Measurements from ENCODE around the gene CSTF3.
"Not testable (repeated sequence)": the region's sequence is repeated elsewhere in the genome, so short reads cannot be mapped to it uniquely, and the experiment has no call there.

CSTF3 gene

GRCh38 chr11:33072465-33072864, 88.8 kb downstream of the CSTF3 start:
- DNase-seq, result no peak

- no peak for DNase-seq
Measured at GRCh38 chr11:33068611-33069340, 92.5 kb downstream of the CSTF3 start.

DNA sequence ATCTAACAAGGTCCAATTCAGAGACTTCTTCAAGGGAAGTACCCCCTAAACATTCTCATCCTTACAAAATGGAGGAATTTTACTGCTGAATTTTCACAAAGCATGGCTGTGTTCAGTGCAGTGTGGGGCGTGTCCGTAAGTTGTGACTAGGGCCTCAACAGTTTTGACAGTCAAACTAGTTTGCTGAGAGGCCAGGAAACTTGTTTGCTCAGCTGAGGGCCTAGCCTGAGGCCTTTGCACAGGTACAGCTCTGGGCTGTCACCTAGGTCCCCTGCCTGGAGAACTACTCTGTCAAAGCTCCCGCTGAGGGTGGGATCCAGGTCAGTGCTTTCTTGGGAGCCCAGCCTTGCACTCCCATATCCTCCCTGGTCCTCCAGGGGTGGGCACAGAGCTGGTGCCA, 94.0 kb downstream of the CSTF3 start:
- DNase-seq, result no peak

GRCh38 chr11:33065445-33066178, 95.7 kb downstream of the CSTF3 start:
- DNase-seq, result peak; percentile 42

GRCh38 chr11:33064866-33065265, 96.4 kb downstream of the CSTF3 start:
- DNase-seq, result no peak

GRCh38 chr11:33064033-33064825, 97.1 kb downstream of the CSTF3 start:
- no peak for DNase-seq

GRCh38 chr11:33063326-33063881, 97.9 kb downstream of the CSTF3 start:
- DNase-seq, result no peak

- DNase-seq, result no peak
Measured at GRCh38 chr11:33062137-33062536, 99.1 kb downstream of the CSTF3 start.

GRCh38 chr11:33060271-33060670, 101.0 kb downstream of the CSTF3 start:
- DNase-seq, result peak; percentile 9

DNA sequence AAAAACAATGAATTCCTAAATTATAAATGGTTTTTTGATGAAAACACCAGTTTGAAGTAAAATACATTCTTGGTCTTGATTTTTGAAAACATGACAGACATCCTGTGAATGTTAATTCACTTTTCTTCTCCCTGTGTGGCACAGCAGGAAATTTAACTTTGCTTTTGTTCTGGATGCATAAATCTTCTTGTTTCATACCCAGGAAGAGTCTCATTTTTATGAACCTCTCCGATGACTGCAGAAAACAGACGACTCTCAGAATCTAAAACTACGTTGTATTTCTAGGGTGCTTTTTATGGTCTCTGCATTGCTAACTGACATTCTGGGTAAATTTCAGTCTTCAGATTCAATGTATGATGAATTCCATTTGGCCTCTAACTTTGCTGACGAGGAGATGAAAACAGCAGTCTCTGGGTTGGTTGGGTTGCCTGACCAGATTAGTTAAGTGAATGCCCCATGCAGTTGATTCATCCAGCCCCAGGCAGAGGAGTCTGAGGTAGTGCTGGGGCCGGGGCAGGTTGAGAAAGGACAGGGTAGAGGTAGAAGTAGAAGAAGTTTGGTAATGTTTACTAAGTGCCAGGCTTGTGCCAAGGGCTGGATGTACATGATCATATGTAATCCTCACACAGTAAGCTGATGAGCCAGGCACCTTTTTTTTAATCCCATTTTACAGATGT, 101.8 kb downstream of the CSTF3 start:
- DNase-seq, result no peak

DNA sequence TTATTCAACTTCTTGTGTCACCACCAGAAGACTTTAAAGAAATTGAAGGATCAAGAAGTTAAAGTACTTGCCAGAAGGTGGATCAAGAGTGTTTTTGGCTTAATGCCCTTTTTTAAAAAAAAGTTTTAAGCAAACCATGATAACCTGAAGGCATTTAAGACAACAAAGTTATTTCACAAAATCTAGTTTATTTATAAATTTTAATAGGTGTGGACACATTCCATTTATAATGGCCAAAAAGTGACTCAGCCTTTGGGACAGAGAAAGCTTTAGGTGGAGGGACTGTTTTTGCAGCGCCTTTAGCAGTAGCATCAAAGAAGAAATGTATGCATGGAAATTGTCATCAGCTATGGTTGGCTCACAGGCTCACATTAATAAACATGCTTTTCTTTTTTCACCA, 104.0 kb downstream of the CSTF3 start:
- DNase-seq, result no peak

- no peak for DNase-seq
Measured at GRCh38 chr11:33055375-33055774, 105.9 kb downstream of the CSTF3 start.

DNA sequence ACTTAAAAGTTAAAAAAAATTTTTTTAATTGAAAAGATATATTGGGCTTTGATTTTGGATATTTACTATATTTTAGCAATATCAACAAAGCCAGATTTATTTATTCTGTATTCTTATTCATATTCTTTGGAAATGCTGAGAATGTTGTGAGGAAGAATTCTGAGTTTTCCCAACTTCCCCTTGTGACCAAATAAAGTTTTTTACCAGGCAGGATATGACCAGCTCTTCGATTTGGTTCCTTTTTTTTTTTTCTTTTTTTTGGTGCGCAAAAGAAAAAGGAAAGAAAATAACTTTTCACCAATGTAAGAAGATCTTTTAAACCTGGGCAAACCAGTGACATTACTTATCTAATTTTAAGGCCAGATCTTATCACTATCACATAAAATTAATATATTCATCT, 109.0 kb downstream of the CSTF3 start:
- no peak for DNase-seq

DNA sequence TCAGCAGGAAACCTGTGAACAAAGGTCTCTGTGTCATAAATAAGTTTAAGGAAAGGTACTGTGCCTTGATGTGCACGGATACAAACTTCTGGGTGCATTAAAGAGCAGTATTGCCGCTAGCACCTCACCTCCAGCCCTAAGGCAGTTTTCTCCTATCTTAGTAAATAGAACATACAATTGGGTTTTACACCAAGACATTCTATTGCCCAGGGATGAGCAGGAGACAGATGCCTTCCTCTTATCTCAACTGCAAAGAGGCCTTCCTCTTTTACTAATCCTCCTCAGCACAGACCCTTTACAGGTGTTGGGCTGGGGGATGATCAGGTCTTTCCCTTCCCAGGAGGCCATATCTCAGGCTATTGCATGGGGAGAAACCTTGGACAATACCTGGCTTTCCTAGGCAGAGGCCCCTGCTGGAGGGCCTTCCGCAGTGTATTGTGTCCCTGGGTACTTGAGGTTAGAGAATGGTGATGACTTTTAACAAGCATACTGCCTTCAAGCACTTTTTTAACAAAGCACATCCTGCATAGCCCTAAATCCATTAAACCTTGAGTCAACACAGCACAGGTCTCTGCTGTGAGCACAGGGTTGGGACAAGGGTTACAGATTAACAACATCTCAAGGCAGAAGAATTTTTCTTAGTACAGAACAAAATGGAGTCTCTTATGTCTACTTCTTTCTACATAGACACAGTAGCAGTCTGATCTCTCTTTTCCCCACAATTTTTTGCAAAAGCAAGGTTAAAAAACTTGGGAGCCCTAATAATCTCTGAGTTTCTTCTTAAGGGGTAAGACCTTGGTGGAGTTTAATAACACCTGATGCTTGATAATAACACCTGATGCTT, 111.5 kb downstream of the CSTF3 start:
- peak; percentile 74 for DNase-seq

GRCh38 chr11:33048701-33049100, 112.6 kb downstream of the CSTF3 start:
- DNase-seq, result not testable (repeated sequence)

DNA sequence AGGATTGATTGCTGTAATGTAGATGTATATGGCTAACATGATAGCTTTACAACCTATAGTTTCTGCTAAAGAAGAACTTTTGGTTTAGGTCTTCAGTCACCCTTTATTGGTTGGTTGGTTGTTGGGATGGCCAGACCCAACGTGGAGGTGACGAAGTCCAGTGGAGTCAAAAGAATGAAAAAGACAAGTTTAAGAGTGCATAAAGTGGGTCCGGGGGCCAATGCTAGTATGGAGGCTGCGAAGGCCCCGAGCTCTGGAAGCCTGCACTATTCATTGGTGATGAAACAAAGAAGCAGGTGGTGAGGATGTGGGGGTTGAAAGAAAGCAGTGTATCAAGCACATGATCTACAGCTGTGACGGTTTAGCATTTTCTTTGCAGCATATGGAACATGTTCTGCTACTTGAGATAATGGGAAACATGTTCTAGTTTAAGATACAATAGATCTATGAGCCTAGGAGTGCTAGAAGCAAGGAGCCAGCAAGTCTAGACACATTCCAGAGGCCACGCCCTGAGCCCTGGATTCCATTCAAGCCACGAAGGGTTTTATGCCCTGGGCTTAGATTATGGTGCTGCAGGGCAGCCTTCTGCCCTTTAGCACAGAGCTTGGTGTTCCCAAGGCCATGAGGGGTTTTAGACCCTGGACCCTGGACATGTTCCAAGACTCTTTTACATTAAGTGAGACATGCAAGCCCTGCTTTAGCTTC, 115.6 kb downstream of the CSTF3 start:
- DNase-seq, result no peak

DNA sequence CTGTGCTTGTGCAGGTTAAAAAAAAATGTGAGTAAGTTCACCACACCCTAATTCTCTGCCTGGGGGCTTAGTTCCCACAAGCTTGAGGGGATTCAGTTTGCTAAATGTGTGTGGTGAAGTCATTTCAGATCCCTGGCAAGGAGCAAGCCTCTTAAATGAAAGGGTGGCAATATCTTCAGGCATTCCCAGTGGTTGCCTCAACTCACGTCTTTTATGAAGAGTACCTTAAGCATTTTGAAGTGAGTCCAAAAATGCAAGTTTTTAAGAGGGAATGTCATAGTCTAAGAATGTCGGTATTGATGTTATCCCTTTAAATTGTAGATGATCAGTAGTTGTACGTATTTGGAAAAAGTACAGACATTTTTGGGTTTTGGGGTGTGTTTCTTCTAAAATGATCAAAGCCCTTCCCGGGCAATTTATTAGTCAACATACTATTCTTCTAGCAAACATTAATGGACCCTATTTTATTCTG, 117.0 kb downstream of the CSTF3 start:
- DNase-seq, result no peak

GRCh38 chr11:33043221-33043830, 118.0 kb downstream of the CSTF3 start:
- no peak for DNase-seq

DNA sequence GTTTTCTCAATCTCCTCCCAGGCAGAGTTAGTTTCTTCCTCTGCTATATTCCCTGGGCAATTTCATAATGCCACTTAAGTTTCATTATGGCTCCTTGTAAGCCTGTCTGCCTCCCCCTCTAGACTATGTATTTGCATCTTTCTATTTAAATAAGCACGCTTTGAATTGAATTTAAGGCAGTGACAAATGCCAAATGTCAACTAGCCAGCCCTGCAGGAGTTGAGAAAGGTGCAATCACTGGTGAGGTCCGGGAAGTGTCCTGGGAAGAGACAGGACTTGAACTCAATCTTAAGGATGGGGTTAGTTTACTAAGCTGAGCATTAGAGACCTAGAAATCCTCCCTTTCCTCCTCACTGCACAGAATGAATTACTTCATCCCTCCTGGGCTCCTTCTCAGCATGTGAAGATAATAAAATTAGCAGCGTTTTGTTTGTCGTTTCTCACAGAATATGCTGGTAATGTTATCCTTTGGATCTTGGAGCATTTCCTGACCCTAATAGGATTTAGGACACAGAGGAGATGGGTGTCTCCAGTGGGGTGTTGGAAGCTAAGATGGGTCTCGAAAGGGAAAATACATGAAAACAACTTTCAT, 120.3 kb downstream of the CSTF3 start:
- no peak for DNase-seq

All from NCI-H2029 (cell line).